HEK293 (cell line): ENCODE data around the gene NUBPL.

Source experiments
- GLIS1 ChIP-seq: fragments of 450-650 bp; formaldehyde crosslinking; IDR thresholded peaks from 2 replicates; pipeline ENCODE4 v1.5.1; 2016; ENCODE audit warnings: missing biosample characterization, missing genetic modification characterization
- KLF10 ChIP-seq: fragments of 450-650 bp; IDR thresholded peaks from 2 replicates; pipeline ENCODE4 v1.5.1; 2018; ENCODE audit warnings: missing biosample characterization, mild to moderate bottlenecking, missing genetic modification characterization
- ZBTB21 ChIP-seq: fragments of 450-650 bp; formaldehyde crosslinking; IDR thresholded peaks from 2 replicates; pipeline ENCODE4 v1.5.1; 2017; ENCODE audit warnings: missing biosample characterization, missing genetic modification characterization
- ZNF114 ChIP-seq: fragments of 450-650 bp; formaldehyde crosslinking; IDR thresholded peaks from 2 replicates; pipeline ENCODE4 v1.5.0; 2017; ENCODE audit warnings: missing biosample characterization, missing genetic modification characterization
- ZNF133 ChIP-seq: fragments of 450-650 bp; formaldehyde crosslinking; IDR thresholded peaks from 2 replicates; pipeline ENCODE4 v1.5.1; 2016; ENCODE audit warnings: missing biosample characterization, missing genetic modification characterization
- ZNF658 ChIP-seq: fragments of 450-650 bp; formaldehyde crosslinking; IDR thresholded peaks from 2 replicates; pipeline ENCODE4; 2016; ENCODE audit warnings: missing biosample characterization, missing genetic modification characterization
- ZSCAN30 ChIP-seq: fragments of 450-650 bp; IDR thresholded peaks from 2 replicates; pipeline ENCODE4 v1.5.1; 2018; ENCODE audit warnings: missing biosample characterization, mild to moderate bottlenecking, missing genetic modification characterization, moderate library complexity
- ZSCAN4 ChIP-seq: fragments of 450-650 bp; formaldehyde crosslinking; IDR thresholded peaks from 2 replicates; pipeline ENCODE4 v1.5.1; 2017; ENCODE audit warnings: missing biosample characterization, missing genetic modification characterization
- TF ChIP-seq, protein P1 (sequence below): fragments of 450-650 bp; formaldehyde crosslinking; IDR thresholded peaks from 2 replicates; pipeline ENCODE4 v1.5.1; 2016; ENCODE audit warnings: missing biosample characterization, missing genetic modification characterization
- TF ChIP-seq, protein P2 (sequence below): fragments of 450-650 bp; formaldehyde crosslinking; IDR thresholded peaks from 2 replicates; pipeline ENCODE4 v1.5.1; 2016; ENCODE audit warnings: missing biosample characterization, missing genetic modification characterization

DNA sequence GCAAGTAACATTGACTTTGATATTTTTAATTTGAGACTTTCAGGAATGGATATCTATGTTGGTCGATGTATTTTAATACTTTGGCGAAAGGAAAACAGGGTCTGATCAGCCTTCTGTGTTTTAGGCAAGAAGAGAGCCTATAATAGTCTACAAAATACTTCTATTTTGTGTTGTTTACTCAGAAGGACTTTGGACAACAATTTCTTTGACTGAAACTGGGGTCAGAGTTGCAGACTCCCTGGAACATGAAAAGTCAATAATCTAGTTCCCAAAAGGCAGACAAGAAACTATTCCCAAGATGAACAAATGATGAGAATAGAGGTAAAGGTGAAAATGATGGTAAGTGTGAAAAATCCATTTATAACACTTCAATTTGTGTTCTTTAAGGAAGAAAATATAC is 10.6 kb upstream of the NUBPL start:
- TF ChIP-seq ZNF114 (tag by site-specific recombination) (no peak), ZNF133 (no peak), ZSCAN4 (tag by site-specific recombination) (no peak), ZSCAN30 (tag by site-specific recombination) (no peak), ZBTB21 (tag by site-specific recombination) (no peak), ZNF658 (tag by site-specific recombination) (no peak), KLF10 (tag by site-specific recombination) (no peak), GLIS1 (tag by site-specific recombination) (no peak)
- TF ChIP-seq, protein P1, sequence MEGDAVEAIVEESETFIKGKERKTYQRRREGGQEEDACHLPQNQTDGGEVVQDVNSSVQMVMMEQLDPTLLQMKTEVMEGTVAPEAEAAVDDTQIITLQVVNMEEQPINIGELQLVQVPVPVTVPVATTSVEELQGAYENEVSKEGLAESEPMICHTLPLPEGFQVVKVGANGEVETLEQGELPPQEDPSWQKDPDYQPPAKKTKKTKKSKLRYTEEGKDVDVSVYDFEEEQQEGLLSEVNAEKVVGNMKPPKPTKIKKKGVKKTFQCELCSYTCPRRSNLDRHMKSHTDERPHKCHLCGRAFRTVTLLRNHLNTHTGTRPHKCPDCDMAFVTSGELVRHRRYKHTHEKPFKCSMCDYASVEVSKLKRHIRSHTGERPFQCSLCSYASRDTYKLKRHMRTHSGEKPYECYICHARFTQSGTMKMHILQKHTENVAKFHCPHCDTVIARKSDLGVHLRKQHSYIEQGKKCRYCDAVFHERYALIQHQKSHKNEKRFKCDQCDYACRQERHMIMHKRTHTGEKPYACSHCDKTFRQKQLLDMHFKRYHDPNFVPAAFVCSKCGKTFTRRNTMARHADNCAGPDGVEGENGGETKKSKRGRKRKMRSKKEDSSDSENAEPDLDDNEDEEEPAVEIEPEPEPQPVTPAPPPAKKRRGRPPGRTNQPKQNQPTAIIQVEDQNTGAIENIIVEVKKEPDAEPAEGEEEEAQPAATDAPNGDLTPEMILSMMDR (tag by site-specific recombination) = no peak
- TF ChIP-seq, protein P2, sequence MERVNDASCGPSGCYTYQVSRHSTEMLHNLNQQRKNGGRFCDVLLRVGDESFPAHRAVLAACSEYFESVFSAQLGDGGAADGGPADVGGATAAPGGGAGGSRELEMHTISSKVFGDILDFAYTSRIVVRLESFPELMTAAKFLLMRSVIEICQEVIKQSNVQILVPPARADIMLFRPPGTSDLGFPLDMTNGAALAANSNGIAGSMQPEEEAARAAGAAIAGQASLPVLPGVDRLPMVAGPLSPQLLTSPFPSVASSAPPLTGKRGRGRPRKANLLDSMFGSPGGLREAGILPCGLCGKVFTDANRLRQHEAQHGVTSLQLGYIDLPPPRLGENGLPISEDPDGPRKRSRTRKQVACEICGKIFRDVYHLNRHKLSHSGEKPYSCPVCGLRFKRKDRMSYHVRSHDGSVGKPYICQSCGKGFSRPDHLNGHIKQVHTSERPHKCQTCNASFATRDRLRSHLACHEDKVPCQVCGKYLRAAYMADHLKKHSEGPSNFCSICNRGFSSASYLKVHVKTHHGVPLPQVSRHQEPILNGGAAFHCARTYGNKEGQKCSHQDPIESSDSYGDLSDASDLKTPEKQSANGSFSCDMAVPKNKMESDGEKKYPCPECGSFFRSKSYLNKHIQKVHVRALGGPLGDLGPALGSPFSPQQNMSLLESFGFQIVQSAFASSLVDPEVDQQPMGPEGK (tag by site-specific recombination) = no peak
